Colonic mucosa (tissue), 4 donors: Measurements from ENCODE around the gene PLAAT2. TPM values are rescaled to one million over a fixed set of nuclear protein-coding genes. Genes with fewer than 3 reads are reported as not detected.

Source experiments
- DNase-seq: peaks from one replicate; pipeline ENCODE4 v3.0.0-alpha.2; 2020
- H3K27ac ChIP-seq: fragments of 200-600 bp; one replicate; pipeline ENCODE4 v1.8.0; 2021
- H3K27me3 ChIP-seq: fragments of 200-600 bp; one replicate; pipeline ENCODE4 v1.8.0; 2021
- H3K36me3 ChIP-seq: fragments of 200-600 bp; one replicate; pipeline ENCODE4 v1.8.0; 2021
- H3K4me1 ChIP-seq: fragments of 200-600 bp; one replicate; pipeline ENCODE4 v1.8.0; 2021; ENCODE audit warnings: mild to moderate bottlenecking
- H3K4me3 ChIP-seq: fragments of 200-600 bp; one replicate; pipeline ENCODE4 v1.8.0; 2021
- H3K9ac ChIP-seq, 2 donors: one replicate each; pipeline ENCODE4 v1.7.0; 2013; ENCODE audit warnings: control low read depth in 2 of 2, low read depth in 2 of 2, low read length in 2 of 2
- H3K9me3 ChIP-seq: fragments of 200-600 bp; one replicate; pipeline ENCODE4 v1.8.0; 2021
- intact Hi-C: fragments of 100-400 bp; cut with DNase I; formaldehyde crosslinking; loops from one replicate; pipeline ENCODE4 v1.14.1; 2022
- total RNA-seq, 2 donors: library from RNA; stranded (reverse); fragmentation: NEBNext Ultra II Directional in 1 of 2; extraction: Animal tissue kit (Norgen Biotek cat#: 25700) in 1 of 2; gene quantifications; one replicate each; pipeline ENCODE4 v1.2.1, GENCODE V29; 2021
- TF ChIP-seq, protein P1 (sequence below): fragments of 200-600 bp; IDR thresholded peaks from one replicate; pipeline ENCODE4 v1.8.0; 2022; ENCODE audit warnings: antibody characterized with exemption, mild to moderate bottlenecking
- donor health status: healthy.
- donor health status: DM: no; HTN: no; CAD: no.
- donor health status: DM: no; HTN: no; CAD: no.

Gene PLAAT2
- total RNA-seq, 2 donors from 2014 or later, result 1.9 to 11.1 TPM

- Histone ChIP-seq H3K27me3 (no peaks in the 10 kb centered on the region), H3K4me3 (no peak overlapping the region), H3K27ac (no peak overlapping the region), H3K9me3 (no peaks in the 10 kb centered on the region), H3K36me3 (no peaks in the 10 kb centered on the region), H3K4me1 (no peaks in the 10 kb centered on the region), H3K9ac (peak overlapping the region in 1 of 2 donors; percentile 53)
- no peak for DNase-seq
- intact Hi-C loops, result no loop called here
- TF ChIP-seq, protein P1, sequence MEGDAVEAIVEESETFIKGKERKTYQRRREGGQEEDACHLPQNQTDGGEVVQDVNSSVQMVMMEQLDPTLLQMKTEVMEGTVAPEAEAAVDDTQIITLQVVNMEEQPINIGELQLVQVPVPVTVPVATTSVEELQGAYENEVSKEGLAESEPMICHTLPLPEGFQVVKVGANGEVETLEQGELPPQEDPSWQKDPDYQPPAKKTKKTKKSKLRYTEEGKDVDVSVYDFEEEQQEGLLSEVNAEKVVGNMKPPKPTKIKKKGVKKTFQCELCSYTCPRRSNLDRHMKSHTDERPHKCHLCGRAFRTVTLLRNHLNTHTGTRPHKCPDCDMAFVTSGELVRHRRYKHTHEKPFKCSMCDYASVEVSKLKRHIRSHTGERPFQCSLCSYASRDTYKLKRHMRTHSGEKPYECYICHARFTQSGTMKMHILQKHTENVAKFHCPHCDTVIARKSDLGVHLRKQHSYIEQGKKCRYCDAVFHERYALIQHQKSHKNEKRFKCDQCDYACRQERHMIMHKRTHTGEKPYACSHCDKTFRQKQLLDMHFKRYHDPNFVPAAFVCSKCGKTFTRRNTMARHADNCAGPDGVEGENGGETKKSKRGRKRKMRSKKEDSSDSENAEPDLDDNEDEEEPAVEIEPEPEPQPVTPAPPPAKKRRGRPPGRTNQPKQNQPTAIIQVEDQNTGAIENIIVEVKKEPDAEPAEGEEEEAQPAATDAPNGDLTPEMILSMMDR, result no peak
These were observed 56.3 kb downstream of the PLAAT2 start for GRCh38 chr11:63506876-63507275.

DNA sequence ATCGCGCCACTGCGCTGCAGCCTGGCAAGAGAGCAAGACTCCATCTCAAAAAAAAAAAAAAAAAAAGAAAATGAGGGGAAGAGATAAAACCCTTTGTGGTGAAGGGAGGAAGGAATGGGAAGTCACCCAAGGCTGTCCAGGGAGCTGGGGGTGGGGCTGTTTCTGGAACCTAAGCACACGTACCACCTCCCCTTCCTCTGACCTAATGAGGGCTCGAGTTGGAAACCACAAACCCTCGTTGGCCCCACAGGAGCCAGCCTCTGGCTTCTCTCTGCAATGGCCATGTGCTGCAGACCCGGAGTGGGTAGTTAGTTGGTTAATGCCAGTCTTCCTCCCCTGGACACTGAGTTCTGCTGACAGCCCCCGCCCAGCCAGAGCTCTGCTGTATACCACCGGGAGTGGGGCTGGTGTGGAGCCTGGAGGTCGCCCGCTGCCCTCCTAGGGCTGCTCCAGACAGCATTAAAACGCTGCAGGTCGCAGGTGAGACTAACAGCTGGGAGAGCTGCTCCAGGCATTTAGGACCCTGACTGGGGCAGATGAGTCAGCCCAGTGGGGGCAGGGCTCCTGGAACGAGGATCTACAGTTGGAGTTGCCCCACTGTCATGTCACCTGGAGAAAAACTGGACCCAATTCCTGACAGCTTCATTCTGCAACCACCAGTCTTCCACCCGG, 57.2 kb downstream of the PLAAT2 start, which contains the start of gene LGALS12:
TSS of gene LGALS12 (plus strand) at position 228 of the 672 bp plus-strand sequence. CDS start at position 603, 375 bp downstream.
- H3K36me3 ChIP-seq, result no peaks in the 10 kb centered on the region
- H3K9ac ChIP-seq, result peak within 1 kb of the TSS in 1 of 2 donors; percentile 53
- H3K27ac ChIP-seq, result no peak within 1 kb of the TSS
- intact Hi-C loops, result no loop called here
- TF ChIP-seq, protein P1, result no peak
- no peaks in the 10 kb centered on the region for H3K4me1 ChIP-seq
- H3K27me3 ChIP-seq, result no peaks in the 10 kb centered on the region
- no peak for DNase-seq
- H3K9me3 ChIP-seq, result no peaks in the 10 kb centered on the region
- H3K4me3 ChIP-seq, result no peak within 1 kb of the TSS

GRCh38 chr11:63504933-63505586, 58.1 kb downstream of the PLAAT2 start:
- Histone ChIP-seq H3K4me3 (no peak overlapping the region), H3K4me1 (no peaks in the 10 kb centered on the region), H3K27me3 (no peaks in the 10 kb centered on the region), H3K36me3 (no peaks in the 10 kb centered on the region), H3K9me3 (no peaks in the 10 kb centered on the region), H3K27ac (no peak overlapping the region), H3K9ac (no peak overlapping the region)
- intact Hi-C loops, result no loop called here
- no peak for DNase-seq
- TF ChIP-seq, protein P1, result no peak

DNA sequence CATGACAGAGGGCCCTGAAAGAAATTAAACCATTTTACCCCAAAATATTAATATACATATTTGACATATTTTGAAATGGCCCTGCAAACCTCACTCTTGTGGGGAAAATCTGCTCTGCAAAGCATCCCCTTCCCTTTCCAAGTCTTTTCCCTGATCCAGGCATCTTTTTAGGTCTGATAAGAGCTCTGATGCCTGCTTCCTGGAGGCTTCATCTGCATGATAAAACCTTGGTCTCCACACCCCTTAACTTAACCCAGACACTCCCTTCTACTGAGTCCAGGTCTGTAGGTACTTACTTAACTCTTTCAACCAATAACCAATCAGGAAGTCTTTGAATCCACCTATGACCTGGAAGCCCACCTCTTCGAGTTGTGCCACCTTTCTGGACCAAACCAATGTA, 59.1 kb downstream of the PLAAT2 start:
- no peak overlapping the region for H3K27ac ChIP-seq
- TF ChIP-seq, protein P1, result no peak
- H3K4me3 ChIP-seq, result no peak overlapping the region
- H3K36me3 ChIP-seq, result no peaks in the 10 kb centered on the region
- intact Hi-C loops, result no loop called here
- H3K9me3 ChIP-seq, result no peaks in the 10 kb centered on the region
- H3K9ac ChIP-seq, result no peak overlapping the region
- no peak for DNase-seq
- H3K27me3 ChIP-seq, result no peaks in the 10 kb centered on the region
- no peaks in the 10 kb centered on the region for H3K4me1 ChIP-seq

- Histone ChIP-seq H3K9me3 (no peaks in the 10 kb centered on the region), H3K36me3 (no peaks in the 10 kb centered on the region), H3K4me3 (no peak overlapping the region), H3K4me1 (no peaks in the 10 kb centered on the region), H3K27ac (no peak overlapping the region), H3K9ac (no peak overlapping the region), H3K27me3 (no peaks in the 10 kb centered on the region)
- TF ChIP-seq, protein P1, result no peak
- intact Hi-C loops, result no loop called here
- DNase-seq, result no peak
These were observed 59.7 kb downstream of the PLAAT2 start for GRCh38 chr11:63503492-63503891.

Other genes starting within 250 kb of the PLAAT2 start
- gene SLC22A9, start 193.6 kb downstream of the PLAAT2 start, total RNA-seq, result under 1 TPM in 1 of 2 donors, not detected in 1; 0.22 TPM
- gene PLAAT5, start 72.2 kb downstream of the PLAAT2 start, total RNA-seq, result under 1 TPM in 1 of 2 donors, not detected in 1; 0.40 TPM
- gene LGALS12, start 57.3 kb downstream of the PLAAT2 start, total RNA-seq, result under 1 TPM in 1 of 2 donors, not detected in 1; 0.24 TPM
- 10 to 100 TPM in 1 of 2 donors, 1 to 10 TPM in 1; 9.9 to 40.7 TPM for gene PLAAT4, start 26.6 kb downstream of the PLAAT2 start, total RNA-seq
- gene PLAAT3, start 51.1 kb upstream of the PLAAT2 start, total RNA-seq, result 10 to 100 TPM in 1 of 2 donors, 1 to 10 TPM in 1; 3.8 to 13.2 TPM
- 10 to 100 TPM; 38.2 to 55.2 TPM for gene ATL3, start 108.0 kb upstream of the PLAAT2 start, total RNA-seq
- gene RTN3, start 118.1 kb upstream of the PLAAT2 start, total RNA-seq, result 100 to 1,000 TPM; 110 to 128 TPM
- gene ZFTA, start 205.4 kb upstream of the PLAAT2 start, total RNA-seq, result 1 to 10 TPM; 4.8 to 7.0 TPM